Measurements from ENCODE around the gene VOPP1. TPM values are rescaled to one million over a fixed set of nuclear protein-coding genes. Genes with fewer than 3 reads are reported as not detected.

The VOPP1 gene
- polyA plus RNA-seq, 1 experiment = 88.4 TPM

DNA sequence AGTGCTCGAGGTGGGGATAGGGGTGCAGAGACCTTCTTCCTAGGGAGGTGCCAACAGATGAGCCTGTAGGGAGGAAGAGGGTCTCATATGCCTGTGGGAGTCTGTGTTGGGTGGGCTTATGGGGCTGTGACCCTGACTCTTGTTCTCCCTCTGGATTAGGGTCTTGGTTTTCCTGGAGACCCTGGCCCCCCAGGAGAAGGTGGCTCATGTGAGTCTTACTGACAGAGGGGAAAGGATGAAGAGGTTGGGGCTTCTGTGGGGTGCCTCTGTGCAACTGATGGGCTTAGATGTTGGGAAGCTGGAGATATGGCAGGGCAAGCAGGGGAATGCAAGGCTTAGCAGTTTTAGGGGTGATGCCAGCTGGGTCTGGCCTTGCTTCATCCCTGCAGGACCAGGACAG is 20.2 kb upstream of the VOPP1 start:
- Histone ChIP-seq H3K27me3 (ENCODE audit: control insufficient read depth, insufficient read depth, low read length) (peaks cover 18% of the 10 kb centered on the region), H3K9me3 (ENCODE audit: control insufficient read depth, insufficient read depth, low read length) (peaks cover 4% of the 10 kb centered on the region; the same call in 1 of the 2 replicates), H3K4me3 (ENCODE audit: low read depth, low read length) (no peak overlapping the region), H3K27ac (ENCODE audit: low read depth, low read length) (no peak overlapping the region)
- ChIA-PET POLR2A (no interaction called here), CTCF (interaction anchor here (1.0 to 1.2 kb wide), 2 partner anchors 18 to 28 kb away, joined by 3 to 6 read pairs; no protein-coding TSS in a partner anchor)
- TF ChIP-seq, protein P1, sequence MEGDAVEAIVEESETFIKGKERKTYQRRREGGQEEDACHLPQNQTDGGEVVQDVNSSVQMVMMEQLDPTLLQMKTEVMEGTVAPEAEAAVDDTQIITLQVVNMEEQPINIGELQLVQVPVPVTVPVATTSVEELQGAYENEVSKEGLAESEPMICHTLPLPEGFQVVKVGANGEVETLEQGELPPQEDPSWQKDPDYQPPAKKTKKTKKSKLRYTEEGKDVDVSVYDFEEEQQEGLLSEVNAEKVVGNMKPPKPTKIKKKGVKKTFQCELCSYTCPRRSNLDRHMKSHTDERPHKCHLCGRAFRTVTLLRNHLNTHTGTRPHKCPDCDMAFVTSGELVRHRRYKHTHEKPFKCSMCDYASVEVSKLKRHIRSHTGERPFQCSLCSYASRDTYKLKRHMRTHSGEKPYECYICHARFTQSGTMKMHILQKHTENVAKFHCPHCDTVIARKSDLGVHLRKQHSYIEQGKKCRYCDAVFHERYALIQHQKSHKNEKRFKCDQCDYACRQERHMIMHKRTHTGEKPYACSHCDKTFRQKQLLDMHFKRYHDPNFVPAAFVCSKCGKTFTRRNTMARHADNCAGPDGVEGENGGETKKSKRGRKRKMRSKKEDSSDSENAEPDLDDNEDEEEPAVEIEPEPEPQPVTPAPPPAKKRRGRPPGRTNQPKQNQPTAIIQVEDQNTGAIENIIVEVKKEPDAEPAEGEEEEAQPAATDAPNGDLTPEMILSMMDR (IDR thresholded peaks at IDR 0.05; ENCODE audit: low read depth, low read length) = no peak
- DNase-seq (ENCODE audit: low read depth, low spot score) = no peak

DNA sequence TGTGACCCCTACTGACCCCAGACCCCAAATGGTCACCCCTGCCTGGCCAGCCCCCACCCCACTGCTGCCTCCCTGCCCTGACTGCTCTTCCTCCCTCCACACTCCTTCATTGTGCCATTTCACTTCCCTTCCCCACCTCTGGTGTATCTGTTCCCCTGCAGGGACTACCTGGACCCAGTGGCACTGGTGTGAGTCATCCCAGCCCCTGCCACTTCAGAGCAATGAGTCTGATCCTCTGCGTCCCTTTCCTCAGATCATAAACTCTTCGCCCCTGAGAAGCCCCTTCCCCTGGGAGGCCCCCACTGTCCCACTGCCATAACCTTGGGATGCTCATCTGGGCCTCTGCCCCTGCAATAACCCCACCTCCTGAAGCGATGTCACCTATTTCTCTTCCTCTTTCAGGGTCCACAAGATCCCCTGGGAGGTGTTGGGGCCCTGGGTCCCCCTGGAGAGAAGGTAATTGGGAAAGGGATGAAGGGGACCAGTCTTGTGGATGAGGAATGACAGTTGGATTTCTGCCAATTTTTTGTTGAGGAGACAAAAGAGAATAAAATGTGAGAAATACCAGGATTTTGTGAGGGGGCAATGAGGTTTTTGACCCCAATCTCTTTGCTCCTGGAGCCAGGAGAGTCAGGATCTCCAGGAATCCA is 19.1 kb upstream of the VOPP1 start:
- Histone ChIP-seq H3K27ac (ENCODE audit: low read depth, low read length) (no peak overlapping the region), H3K27me3 (ENCODE audit: control insufficient read depth, insufficient read depth, low read length) (peaks cover 26% of the 10 kb centered on the region), H3K4me3 (ENCODE audit: low read depth, low read length) (no peak overlapping the region), H3K9me3 (ENCODE audit: control insufficient read depth, insufficient read depth, low read length) (peaks cover 4% of the 10 kb centered on the region; the same call in 1 of the 2 replicates)
- DNase-seq (ENCODE audit: low read depth, low spot score) = no peak
- ChIA-PET CTCF (interaction anchor here (0.6 to 0.7 kb wide), 2 partner anchors 8 to 373 kb away, joined by 3 read pairs; no protein-coding TSS in a partner anchor), POLR2A (no interaction called here)
- TF ChIP-seq, protein P1 (IDR thresholded peaks at IDR 0.05; ENCODE audit: low read depth, low read length) = no peak

DNA sequence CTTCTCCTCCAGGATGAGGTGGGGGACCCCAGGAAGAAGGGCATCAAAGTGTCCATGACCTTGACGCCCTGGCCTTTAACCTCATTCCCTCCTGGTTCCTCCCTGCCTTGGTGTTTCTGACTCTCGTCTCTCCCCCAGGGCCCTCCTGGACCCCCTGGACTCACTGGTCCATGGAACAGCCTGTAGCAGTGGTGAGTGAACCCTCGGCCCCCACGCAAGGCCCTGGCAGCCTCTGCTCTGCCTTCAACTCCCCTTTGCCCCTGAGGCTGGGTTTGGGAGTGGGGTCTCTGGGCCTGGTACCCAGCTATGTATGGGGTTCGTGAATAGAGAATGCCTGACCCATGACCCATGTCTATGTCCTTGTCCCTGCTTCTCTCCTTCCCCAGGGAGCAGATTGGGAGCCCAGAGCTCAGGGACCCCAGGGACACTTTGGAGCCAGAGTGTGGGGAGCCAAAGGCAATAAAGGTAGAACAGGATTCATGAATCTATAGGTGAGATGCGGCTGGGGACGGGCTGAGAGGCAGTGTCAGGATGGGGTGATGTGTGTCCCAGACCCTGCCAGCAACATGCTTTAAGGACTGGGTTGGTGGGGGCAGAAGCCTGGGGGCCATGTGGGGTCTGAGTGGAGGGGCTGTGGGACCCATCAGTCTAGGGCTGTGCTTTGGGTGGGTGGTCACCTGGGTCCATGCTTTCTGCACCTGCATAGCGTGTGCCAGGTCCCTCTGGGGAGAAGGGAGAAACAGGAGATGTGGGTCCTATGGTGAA is 18.4 kb upstream of the VOPP1 start:
- TF ChIP-seq, protein P1 (IDR thresholded peaks at IDR 0.05; ENCODE audit: low read depth, low read length) = no peak
- ChIA-PET CTCF (no interaction called here), POLR2A (no interaction called here)
- Histone ChIP-seq H3K27ac (ENCODE audit: low read depth, low read length) (no peak overlapping the region), H3K4me3 (ENCODE audit: low read depth, low read length) (no peak overlapping the region), H3K9me3 (ENCODE audit: control insufficient read depth, insufficient read depth, low read length) (peaks cover 4% of the 10 kb centered on the region; the same call in 1 of the 2 replicates), H3K27me3 (ENCODE audit: control insufficient read depth, insufficient read depth, low read length) (peaks cover 26% of the 10 kb centered on the region)
- no peak for DNase-seq (ENCODE audit: low read depth, low spot score)

DNA sequence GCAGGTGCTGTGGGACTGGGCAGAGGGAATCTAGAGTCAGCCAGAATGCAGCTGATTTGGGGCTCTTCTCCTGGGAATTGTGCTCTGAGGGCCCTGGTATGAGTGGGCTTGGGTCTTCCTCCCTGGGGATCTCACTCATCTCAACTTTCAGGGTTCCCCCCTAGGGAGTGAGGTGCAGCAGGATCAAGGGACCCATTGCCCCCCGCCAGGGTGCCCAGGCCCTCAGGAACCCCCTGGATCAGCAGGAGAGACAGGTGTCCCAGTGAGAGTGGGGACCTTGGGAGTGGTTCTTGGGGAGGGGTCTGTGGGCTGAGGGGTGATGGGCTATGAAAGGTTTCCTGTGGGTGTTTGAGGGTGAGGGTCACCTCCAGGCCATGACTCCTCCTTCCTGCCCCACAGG is 17.6 kb upstream of the VOPP1 start:
- ChIA-PET CTCF (no interaction called here), POLR2A (no interaction called here)
- no peak overlapping the region for H3K4me3 ChIP-seq (ENCODE audit: low read depth, low read length)
- DNase-seq (ENCODE audit: low read depth, low spot score) = no peak
- TF ChIP-seq, protein P1 (IDR thresholded peaks at IDR 0.05; ENCODE audit: low read depth, low read length) = no peak
- peaks cover 26% of the 10 kb centered on the region for H3K27me3 ChIP-seq (ENCODE audit: control insufficient read depth, insufficient read depth, low read length)
- peaks cover 4% of the 10 kb centered on the region; the same call in 1 of the 2 replicates for H3K9me3 ChIP-seq (ENCODE audit: control insufficient read depth, insufficient read depth, low read length)
- H3K27ac ChIP-seq (ENCODE audit: low read depth, low read length) = no peak overlapping the region
